ENCODE measurements around the gene INKA1. TPM values are rescaled to one million over a fixed set of nuclear protein-coding genes. Genes with fewer than 3 reads are reported as not detected.
"Not testable (repeated sequence)": the region's sequence is repeated elsewhere in the genome, so short reads cannot be mapped to it uniquely, and the experiment has no call there.

Gene INKA1
- total and polyA plus RNA-seq, 4 donors, result 0.84 to 4.2 (median 1.2) TPM

DNA sequence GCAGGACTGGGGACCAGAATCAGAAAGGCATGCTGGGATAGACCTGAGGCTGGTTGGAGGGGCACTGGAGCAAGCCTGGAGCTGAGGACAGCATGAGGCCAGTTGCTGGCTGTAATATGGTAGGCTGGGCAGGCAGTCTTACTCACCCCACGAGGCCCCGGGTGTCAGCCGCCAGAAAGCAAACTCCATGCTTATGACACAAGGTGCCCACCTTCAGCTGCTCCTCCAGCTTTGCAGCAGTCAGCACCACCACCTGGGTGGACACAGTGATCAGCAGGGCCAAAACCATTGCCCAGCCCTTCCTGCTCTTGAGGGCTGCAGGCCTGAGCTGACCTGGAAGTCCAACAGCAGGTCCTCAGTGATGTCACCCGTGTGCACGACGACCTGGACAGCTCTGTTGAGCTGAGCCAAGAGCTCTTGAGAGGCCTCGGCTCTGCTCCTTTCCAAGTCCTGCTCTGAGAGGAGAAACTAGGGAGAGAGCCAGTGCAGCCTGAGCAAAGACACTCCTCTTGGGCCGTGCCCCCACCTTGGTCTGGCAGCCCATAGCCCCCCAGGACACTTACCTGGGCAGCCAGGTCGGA, 9.9 kb downstream of the INKA1 start:
- no peaks in the 10 kb centered on the region for H3K9me3 ChIP-seq (ENCODE audit: control insufficient read depth in 4 of 4, low read length in 3 of 4)
- H3K4me3 ChIP-seq (ENCODE audit: low read depth in 1 of 3, low read length in 3 of 3), result peak overlapping the region; percentile 45 to 79 (median 51)
- WGBS, result 43% methylated on average over 9 of the region's 9 CpGs
- H3K27ac ChIP-seq (ENCODE audit: low read depth in 1 of 2, low read length in 2 of 2), result peak overlapping the region; percentile 64 to 65
- peaks cover 2 to 16% (median 10%) of the 10 kb centered on the region in 4 donors for H3K36me3 ChIP-seq (ENCODE audit: control insufficient read depth in 4 of 4, insufficient read depth in 3 of 4, low read depth in 1 of 4, low read length in 3 of 4)
- no peak for DNase-seq (ENCODE audit: low spot score)
- no peaks in the 10 kb centered on the region for H3K27me3 ChIP-seq (ENCODE audit: control insufficient read depth in 4 of 4, insufficient read depth in 4 of 4, low read length in 3 of 4)
- H3K4me1 ChIP-seq (ENCODE audit: control insufficient read depth in 4 of 4, insufficient read depth in 4 of 4, low read length in 3 of 4), result peaks cover 0 to 37% (median 19%) of the 10 kb centered on the region in 4 donors
- TF ChIP-seq JUND (IDR thresholded peaks at IDR 0.05) (no peak), RAD21 (IDR thresholded peaks at IDR 0.05) (no peak), YY1 (IDR thresholded peaks at IDR 0.05) (no peak)
- TF ChIP-seq, protein P1, sequence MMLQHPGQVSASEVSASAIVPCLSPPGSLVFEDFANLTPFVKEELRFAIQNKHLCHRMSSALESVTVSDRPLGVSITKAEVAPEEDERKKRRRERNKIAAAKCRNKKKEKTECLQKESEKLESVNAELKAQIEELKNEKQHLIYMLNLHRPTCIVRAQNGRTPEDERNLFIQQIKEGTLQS (IDR thresholded peaks at IDR 0.05), result no peak
- H3K9ac ChIP-seq (ENCODE audit: low read depth in 1 of 2, low read length in 2 of 2), result peak overlapping the region in 1 of 2 donors; percentile 79

- Histone ChIP-seq H3K27ac (ENCODE audit: low read depth in 1 of 2, low read length in 2 of 2) (peak within 1 kb of the TSS; percentile 64 to 65), H3K9ac (ENCODE audit: low read depth in 1 of 2, low read length in 2 of 2) (peak within 1 kb of the TSS; percentile 63 to 79), H3K4me1 (ENCODE audit: control insufficient read depth in 4 of 4, insufficient read depth in 4 of 4, low read length in 3 of 4) (peaks cover 0 to 34% (median 16%) of the 10 kb centered on the region in 4 donors), H3K27me3 (ENCODE audit: control insufficient read depth in 4 of 4, insufficient read depth in 4 of 4, low read length in 3 of 4) (no peaks in the 10 kb centered on the region), H3K4me3 (ENCODE audit: low read depth in 1 of 3, low read length in 3 of 3) (peak within 1 kb of the TSS; percentile 45 to 79 (median 51)), H3K36me3 (ENCODE audit: control insufficient read depth in 4 of 4, insufficient read depth in 3 of 4, low read depth in 1 of 4, low read length in 3 of 4) (peaks cover 2 to 16% (median 10%) of the 10 kb centered on the region in 4 donors), H3K9me3 (ENCODE audit: control insufficient read depth in 4 of 4, low read length in 3 of 4) (no peaks in the 10 kb centered on the region)
- peak; percentile 50 for DNase-seq (ENCODE audit: low spot score)
- 12% methylated on average over 9 of the region's 9 CpGs for WGBS
- TF ChIP-seq YY1 (IDR thresholded peaks at IDR 0.05) (no peak), RXRA (IDR thresholded peaks at IDR 0.05) (peak; percentile 60), FOXA2 (IDR thresholded peaks at IDR 0.05) (peak; percentile 8), GABPA (IDR thresholded peaks at IDR 0.05 in 1 of 2, conservative IDR thresholded peaks at IDR 0.05 in 1 of 2) (peak in 1 of 2 donors; percentile 41), TAF1 (conservative IDR thresholded peaks at IDR 0.05) (no peak), FOXA1 (IDR thresholded peaks at IDR 0.05) (no peak), SP1 (IDR thresholded peaks at IDR 0.05) (peak; percentile 72), CTCF (IDR thresholded peaks at IDR 0.05; ENCODE audit: low read depth, low read length, missing input control) (no peak), EGR1 (IDR thresholded peaks at IDR 0.05; ENCODE audit: low read depth in 2 of 2) (no peak), REST (IDR thresholded peaks at IDR 0.05) (peak; percentile 52), ZBTB33 (IDR thresholded peaks at IDR 0.05) (no peak), HNF4G (IDR thresholded peaks at IDR 0.05) (no peak), RAD21 (IDR thresholded peaks at IDR 0.05) (peak in 1 of 2 donors; percentile 34), JUND (IDR thresholded peaks at IDR 0.05) (no peak), NR2F2 (IDR thresholded peaks at IDR 0.05) (peak; percentile 45), HNF4A (conservative IDR thresholded peaks at IDR 0.05) (peak; percentile 28 to 39)
- TF ChIP-seq, protein P2, sequence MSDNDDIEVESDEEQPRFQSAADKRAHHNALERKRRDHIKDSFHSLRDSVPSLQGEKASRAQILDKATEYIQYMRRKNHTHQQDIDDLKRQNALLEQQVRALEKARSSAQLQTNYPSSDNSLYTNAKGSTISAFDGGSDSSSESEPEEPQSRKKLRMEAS (IDR thresholded peaks at IDR 0.05), result no peak
- TF ChIP-seq, protein P1 (IDR thresholded peaks at IDR 0.05), result no peak
These were observed 10.6 kb downstream of the INKA1 start, which contains the start of gene UBA7 for GRCh38 chr3:49813497-49814174. Gene UBA7 (minus strand): TSS chr3:49813953. CDS start chr3:49813787, 166 bp downstream.

- H3K27me3 ChIP-seq (ENCODE audit: control insufficient read depth in 4 of 4, insufficient read depth in 4 of 4, low read length in 3 of 4); H3K27ac ChIP-seq (ENCODE audit: low read depth in 1 of 2, low read length in 2 of 2); DNase-seq (ENCODE audit: low spot score); H3K9me3 ChIP-seq (ENCODE audit: control insufficient read depth in 4 of 4, low read length in 3 of 4); H3K4me3 ChIP-seq (ENCODE audit: low read depth in 1 of 3, low read length in 3 of 3); H3K9ac ChIP-seq (ENCODE audit: low read depth in 1 of 2, low read length in 2 of 2); H3K36me3 ChIP-seq (ENCODE audit: control insufficient read depth in 4 of 4, insufficient read depth in 3 of 4, low read depth in 1 of 4, low read length in 3 of 4); H3K4me1 ChIP-seq (ENCODE audit: control insufficient read depth in 4 of 4, insufficient read depth in 4 of 4, low read length in 3 of 4): not testable (repeated sequence)
- 96% methylated on average over 3 of the region's 3 CpGs for WGBS
These were observed 20.1 kb downstream of the INKA1 start for GRCh38 chr3:49823131-49823530.

Measured in liver (tissue), 9 donors.